OCI-M1 (cell line): Measurements from ENCODE around the gene MAJIN.
A peak's percentile ranks its signal among the peaks of the same experiment; 100 is the strongest.
"Not testable (repeated sequence)": the region's sequence is repeated elsewhere in the genome, so short reads cannot be mapped to it uniquely, and the experiment has no call there.

Experiments used
- DNase-seq: peaks from one replicate; lab custom pipeline; 2025; lab: John Stamatoyannopoulos, UW

MAJIN gene

GRCh38 chr11:64971421-64972233 lies at the start of gene MAJIN:
Gene MAJIN, minus strand, starts transcription at chr11:64972108. Its CDS starts 12,703 bp downstream, at chr11:64959405.
- no peak for DNase-seq

GRCh38 chr11:65021509-65021908 lies 49.6 kb upstream of the MAJIN start:
- no peak for DNase-seq

GRCh38 chr11:65021003-65021402 lies 49.1 kb upstream of the MAJIN start:
- DNase-seq: no peak

GRCh38 chr11:65019824-65020223 lies 47.9 kb upstream of the MAJIN start:
- DNase-seq: no peak

- no peak for DNase-seq
Observed at GRCh38 chr11:65017937-65018336, 46.0 kb upstream of the MAJIN start.

- no peak for DNase-seq
Observed at GRCh38 chr11:65016705-65017104, 44.8 kb upstream of the MAJIN start.

GRCh38 chr11:65014726-65015227 lies 42.9 kb upstream of the MAJIN start:
- peak; percentile 73 for DNase-seq

GRCh38 chr11:65013888-65014725 lies 42.2 kb upstream of the MAJIN start, which contains the start of gene ARL2:
Gene ARL2, plus strand, starts transcription at chr11:65014160. Its CDS starts 48 bp downstream, at chr11:65014208.
- DNase-seq: peak; percentile 95

- peak; percentile 96 for DNase-seq
Observed at GRCh38 chr11:65013130-65013887, 41.4 kb upstream of the MAJIN start.

GRCh38 chr11:65008873-65009272 lies 37.0 kb upstream of the MAJIN start:
- no peak for DNase-seq

- DNase-seq: no peak
Observed at GRCh38 chr11:65008016-65008415, 36.1 kb upstream of the MAJIN start.

- not testable (repeated sequence) for DNase-seq
Observed at GRCh38 chr11:65003968-65004367, 32.1 kb upstream of the MAJIN start.

GRCh38 chr11:65003282-65003681 lies 31.4 kb upstream of the MAJIN start:
- DNase-seq: no peak

GRCh38 chr11:65002706-65003105 lies 30.8 kb upstream of the MAJIN start:
- no peak for DNase-seq

GRCh38 chr11:64999478-64999877 lies 27.6 kb upstream of the MAJIN start:
- no peak for DNase-seq

- peak; percentile 49 for DNase-seq
Observed at GRCh38 chr11:64998690-64999431, 27.0 kb upstream of the MAJIN start.

GRCh38 chr11:64998141-64998540 lies 26.2 kb upstream of the MAJIN start:
- DNase-seq: peak; percentile 73

- peak; percentile 95 for DNase-seq
Observed at GRCh38 chr11:64996710-64997380, 24.9 kb upstream of the MAJIN start, which contains the start of gene BATF2. Gene BATF2, minus strand, starts transcription at chr11:64996971. Its CDS starts 57 bp downstream, at chr11:64996914.

- DNase-seq: no peak
Observed at GRCh38 chr11:64996327-64996709, 24.4 kb upstream of the MAJIN start.

- DNase-seq: no peak
Observed at GRCh38 chr11:64994318-64994717, 22.4 kb upstream of the MAJIN start.
